WTC11 (cell line): ENCODE measurements around the gene TTC6.

Experiments
- ARID4B ChIP-seq: sonication (generic); formaldehyde crosslinking; IDR thresholded peaks from 2 replicates; pipeline ENCODE4 v1.8.0; 2023; ENCODE audit warnings: missing genetic modification reagents, mild to moderate bottlenecking, borderline replicate concordance
- CREB1 ChIP-seq: sonication (generic); formaldehyde crosslinking; IDR thresholded peaks from 2 replicates; pipeline ENCODE4 v1.8.0; 2023; ENCODE audit warnings: mild to moderate bottlenecking, missing genetic modification reagents
- CTCF ChIP-seq: fragments of 200-600 bp; IDR thresholded peaks from 2 replicates; pipeline ENCODE4 v1.8.0; 2022; ENCODE audit warnings: antibody characterized with exemption
- E2F4 ChIP-seq: sonication (generic); formaldehyde crosslinking; IDR thresholded peaks from 2 replicates; pipeline ENCODE4 v1.8.1; 2022; ENCODE audit warnings: low read depth, mild to moderate bottlenecking, moderate library complexity, missing genetic modification reagents, borderline replicate concordance
- JUN ChIP-seq: sonication (generic); formaldehyde crosslinking; IDR thresholded peaks from 2 replicates; pipeline ENCODE4 v1.8.0; 2023; ENCODE audit warnings: mild to moderate bottlenecking, missing genetic modification reagents
- ZBTB21 ChIP-seq: sonication (generic); formaldehyde crosslinking; IDR thresholded peaks from 2 replicates; pipeline ENCODE4 v1.8.1; 2023; ENCODE audit warnings: mild to moderate bottlenecking, missing genetic modification reagents, borderline replicate concordance
- ZMAT4 ChIP-seq: fragments of 250-450 bp; sonication (Bioruptor Pico); IDR thresholded peaks from 2 replicates; pipeline ENCODE4 v1.9.0; 2021; ENCODE audit warnings: mild to moderate bottlenecking

- no peak for TF ChIP-seq CTCF
- TF ChIP-seq ARID4B (CRISPR knock-in tag) = no peak
- TF ChIP-seq ZMAT4 = no peak
- no peak for TF ChIP-seq JUN (CRISPR knock-in tag)
- TF ChIP-seq CREB1 (CRISPR knock-in tag) = no peak
- TF ChIP-seq ZBTB21 (CRISPR knock-in tag) = no peak
- TF ChIP-seq E2F4 (CRISPR knock-in tag) = no peak
These were observed 22.1 kb upstream of the TTC6 start for GRCh38 chr14:37573356-37573755.
